Smooth muscle cell (in vitro differentiated cells): ENCODE data around the gene VAV2. TPM values are rescaled to one million over a fixed set of nuclear protein-coding genes. Genes with fewer than 3 reads are reported as not detected.
A peak's percentile ranks its signal among the peaks of the same experiment; 100 is the strongest.

Experiments
- DNase-seq: peaks from one replicate; lab custom pipeline; 2025; ENCODE audit not compliant: unreplicated experiment; lab: John Stamatoyannopoulos, UW
- H2AFZ ChIP-seq: fragments of 200-600 bp; sonication (generic); 2 replicates; pipeline ENCODE4 v1.6.0; 2016; ENCODE audit warnings: antibody characterized with exemption, low read depth, mild to moderate bottlenecking
- H3F3A ChIP-seq: fragments of 200-600 bp; sonication (generic); 2 replicates; pipeline ENCODE4 v1.6.0; 2017; ENCODE audit warnings: antibody characterized with exemption, low read depth
- H3K27ac ChIP-seq: fragments of 200-600 bp; sonication (generic); 2 replicates; pipeline ENCODE4 v1.5.1; 2016; ENCODE audit warnings: low read depth, mild to moderate bottlenecking
- H3K27me3 ChIP-seq: fragments of 200-600 bp; sonication (generic); 2 replicates; pipeline ENCODE4 v1.6.1; 2016; ENCODE audit warnings: low read depth, mild to moderate bottlenecking
- H3K36me3 ChIP-seq: fragments of 200-600 bp; sonication (generic); 2 replicates; pipeline ENCODE4 v1.5.1; 2016; ENCODE audit warnings: low read depth
- H3K4me1 ChIP-seq: fragments of 200-600 bp; sonication (generic); 2 replicates; pipeline ENCODE4 v1.5.1; 2016; ENCODE audit warnings: low read depth
- H3K4me2 ChIP-seq: fragments of 200-600 bp; sonication (generic); 2 replicates; pipeline ENCODE4 v1.6.0; 2016; ENCODE audit warnings: mild to moderate bottlenecking
- H3K4me3 ChIP-seq: fragments of 200-600 bp; sonication (generic); 2 replicates; pipeline ENCODE4 v1.5.1; 2016; ENCODE audit warnings: mild to moderate bottlenecking
- H3K79me2 ChIP-seq: fragments of 200-600 bp; sonication (generic); 2 replicates; pipeline ENCODE4 v1.6.0; 2016; ENCODE audit warnings: low read depth, mild to moderate bottlenecking
- H3K9ac ChIP-seq: fragments of 200-600 bp; sonication (generic); 2 replicates; pipeline ENCODE4 v1.6.0; 2016; ENCODE audit warnings: low read depth
- H3K9me3 ChIP-seq: fragments of 200-600 bp; sonication (generic); replicated peaks from 2 replicates; pipeline ENCODE4 v1.5.1; 2016; ENCODE audit warnings: low read depth
- H4K20me1 ChIP-seq: fragments of 200-600 bp; sonication (generic); 2 replicates; pipeline ENCODE4 v1.6.0; 2016; ENCODE audit warnings: low read depth
- WGBS: methylation state at CpG from one replicate; pipeline ENCODE4 v1.1.7; 2016; ENCODE audit warnings: low lambda C conversion rate; 5-methylcytosine and 5-hydroxymethylcytosine counted together
- polyA plus RNA-seq: library from polyadenylated mRNA; unstranded; fragments of >200 nt; fragmentation: Nextera tagmentation; extraction: Ambion mirVana; gene quantifications from 2 replicates; pipeline ENCODE4 v1.2.1, GENCODE V29; 2016
- total RNA-seq: library from RNA; depleted of rRNA; stranded (reverse); fragments of >200 nt; gene quantifications from 2 replicates; pipeline ENCODE4 v1.2.3, GENCODE V29; 2014
- TF ChIP-seq, protein P1 (sequence below): fragments of 200-600 bp; sonication (generic); IDR thresholded peaks from 2 replicates; pipeline ENCODE4 v1.5.1; 2017; ENCODE audit warnings: borderline replicate concordance, mild to moderate bottlenecking, antibody characterized with exemption; ENCODE audit not compliant: insufficient read depth, poor library complexity, severe bottlenecking

The VAV2 gene
- total and polyA plus RNA-seq, 2 experiments from 2014 or later: 26.2 to 35.3 TPM

DNA sequence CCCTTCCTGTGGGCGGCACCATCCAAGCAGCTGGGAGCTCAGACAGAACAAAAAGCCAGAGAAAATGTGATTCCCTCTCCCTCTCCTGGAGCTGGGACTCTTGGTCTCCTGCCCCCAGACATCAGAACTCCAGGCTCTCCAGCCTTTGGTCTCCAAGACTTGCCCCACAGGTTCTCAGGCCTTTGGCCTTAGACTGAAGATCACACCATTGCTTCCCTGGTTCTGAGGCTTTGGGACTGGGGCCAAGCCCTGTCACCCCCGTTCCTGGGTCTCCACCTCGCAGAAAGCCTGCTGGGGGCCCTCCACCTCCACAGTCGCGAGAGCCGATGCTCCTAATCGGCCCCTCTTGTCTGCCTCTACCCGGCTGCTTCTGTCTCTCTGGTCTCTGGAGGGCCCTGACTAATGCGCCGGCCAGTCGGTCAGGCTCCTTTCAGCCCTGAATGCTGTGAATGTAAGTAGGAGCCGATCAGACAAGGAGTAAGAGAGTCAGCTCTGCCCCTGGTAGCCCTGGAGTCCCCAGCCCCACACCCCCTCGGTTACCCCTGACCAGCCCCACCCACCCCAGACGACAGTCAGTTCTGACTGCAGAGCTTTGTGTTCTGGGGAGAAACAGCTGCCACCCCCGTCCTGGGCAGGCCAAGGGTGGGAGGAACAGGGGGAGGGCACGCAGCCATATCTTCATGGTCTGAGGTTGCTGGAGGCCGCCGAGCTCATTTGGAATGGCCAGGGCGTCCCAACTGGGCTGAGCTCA, 57.5 kb downstream of the VAV2 start:
- Histone ChIP-seq H3K4me1 (peaks cover 5% of the 10 kb centered on the region), H3K9me3 (no peaks in the 10 kb centered on the region), H4K20me1 (peaks cover 93% of the 10 kb centered on the region), H2AFZ (no peak overlapping the region), H3K4me2 (no peak overlapping the region), H3K4me3 (no peak overlapping the region), H3K79me2 (peaks cover 55% of the 10 kb centered on the region), H3K36me3 (no peaks in the 10 kb centered on the region), H3K9ac (no peak overlapping the region), H3K27ac (peak overlapping the region; percentile 83), H3K27me3 (no peaks in the 10 kb centered on the region), H3F3A (no peaks in the 10 kb centered on the region)
- no peak for DNase-seq
- 67% methylated on average over 18 of the region's 19 CpGs for WGBS
- TF ChIP-seq, protein P1, sequence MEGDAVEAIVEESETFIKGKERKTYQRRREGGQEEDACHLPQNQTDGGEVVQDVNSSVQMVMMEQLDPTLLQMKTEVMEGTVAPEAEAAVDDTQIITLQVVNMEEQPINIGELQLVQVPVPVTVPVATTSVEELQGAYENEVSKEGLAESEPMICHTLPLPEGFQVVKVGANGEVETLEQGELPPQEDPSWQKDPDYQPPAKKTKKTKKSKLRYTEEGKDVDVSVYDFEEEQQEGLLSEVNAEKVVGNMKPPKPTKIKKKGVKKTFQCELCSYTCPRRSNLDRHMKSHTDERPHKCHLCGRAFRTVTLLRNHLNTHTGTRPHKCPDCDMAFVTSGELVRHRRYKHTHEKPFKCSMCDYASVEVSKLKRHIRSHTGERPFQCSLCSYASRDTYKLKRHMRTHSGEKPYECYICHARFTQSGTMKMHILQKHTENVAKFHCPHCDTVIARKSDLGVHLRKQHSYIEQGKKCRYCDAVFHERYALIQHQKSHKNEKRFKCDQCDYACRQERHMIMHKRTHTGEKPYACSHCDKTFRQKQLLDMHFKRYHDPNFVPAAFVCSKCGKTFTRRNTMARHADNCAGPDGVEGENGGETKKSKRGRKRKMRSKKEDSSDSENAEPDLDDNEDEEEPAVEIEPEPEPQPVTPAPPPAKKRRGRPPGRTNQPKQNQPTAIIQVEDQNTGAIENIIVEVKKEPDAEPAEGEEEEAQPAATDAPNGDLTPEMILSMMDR: no peak

DNA sequence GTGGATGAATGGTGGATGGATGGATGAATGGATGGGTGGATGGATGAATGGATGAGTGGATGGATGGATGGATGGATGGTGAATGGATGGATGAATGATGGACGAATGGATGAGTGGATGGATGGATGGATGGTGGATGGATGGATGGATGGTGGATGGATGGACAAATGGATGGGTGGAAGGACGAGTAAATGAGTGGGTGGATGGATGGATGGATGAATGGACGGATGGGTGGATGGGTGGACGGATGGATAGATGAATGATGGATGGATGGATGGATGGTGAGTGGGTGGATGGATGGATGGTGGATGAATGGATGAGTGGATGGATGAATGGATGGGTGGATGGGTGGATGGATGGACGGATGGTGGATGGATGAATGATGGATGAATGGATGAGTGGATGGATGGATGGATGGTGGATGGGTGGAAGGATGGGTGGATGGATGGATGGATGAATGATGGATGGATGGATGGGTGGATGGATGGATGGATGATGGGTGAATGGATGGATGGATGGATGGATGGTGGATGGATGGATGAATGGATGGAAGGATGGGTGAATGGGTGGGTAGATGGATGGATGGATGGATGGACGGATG, 58.6 kb downstream of the VAV2 start:
- DNase-seq: no peak
- Histone ChIP-seq H3K4me3 (no peak overlapping the region), H3K79me2 (peaks cover 55% of the 10 kb centered on the region), H3K27me3 (no peaks in the 10 kb centered on the region), H4K20me1 (peaks cover 93% of the 10 kb centered on the region), H3K4me1 (no peaks in the 10 kb centered on the region), H3K9me3 (no peaks in the 10 kb centered on the region), H3K27ac (no peak overlapping the region), H3K36me3 (no peaks in the 10 kb centered on the region), H2AFZ (no peak overlapping the region), H3F3A (no peaks in the 10 kb centered on the region), H3K4me2 (no peak overlapping the region), H3K9ac (no peak overlapping the region)
- WGBS: 80% methylated on average over 6 of the region's 6 CpGs
- TF ChIP-seq, protein P1: no peak

DNA sequence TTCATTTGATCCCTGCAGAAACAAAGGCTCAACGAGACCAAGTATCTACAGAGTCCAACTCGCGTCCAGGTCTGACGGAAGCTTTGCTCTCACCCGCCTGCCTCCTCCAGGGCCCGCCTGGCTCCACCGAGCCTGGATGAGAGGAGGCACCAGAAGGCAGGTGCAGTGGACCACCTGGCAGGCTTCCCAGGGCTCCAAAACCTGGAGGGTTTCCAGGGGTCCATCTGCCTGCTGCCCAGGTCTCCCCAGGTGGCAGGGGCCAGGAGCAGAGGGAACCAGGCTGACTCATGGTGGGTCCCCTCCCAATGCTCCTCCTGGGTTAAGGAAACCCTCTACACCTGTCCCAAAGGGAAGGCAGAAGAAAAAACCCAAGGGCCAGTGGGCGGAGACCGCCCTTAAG, 59.5 kb downstream of the VAV2 start:
- Histone ChIP-seq H3K27ac (no peak overlapping the region), H3K4me3 (no peak overlapping the region), H3K79me2 (peaks cover 61% of the 10 kb centered on the region), H3K9ac (no peak overlapping the region), H3K4me1 (no peaks in the 10 kb centered on the region), H3K36me3 (no peaks in the 10 kb centered on the region), H3K9me3 (no peaks in the 10 kb centered on the region), H2AFZ (no peak overlapping the region), H4K20me1 (peaks cover 93% of the 10 kb centered on the region), H3K4me2 (no peak overlapping the region), H3K27me3 (no peaks in the 10 kb centered on the region), H3F3A (no peaks in the 10 kb centered on the region)
- WGBS: 97% methylated on average over 7 of the region's 9 CpGs
- TF ChIP-seq, protein P1: no peak
- no peak for DNase-seq

DNA sequence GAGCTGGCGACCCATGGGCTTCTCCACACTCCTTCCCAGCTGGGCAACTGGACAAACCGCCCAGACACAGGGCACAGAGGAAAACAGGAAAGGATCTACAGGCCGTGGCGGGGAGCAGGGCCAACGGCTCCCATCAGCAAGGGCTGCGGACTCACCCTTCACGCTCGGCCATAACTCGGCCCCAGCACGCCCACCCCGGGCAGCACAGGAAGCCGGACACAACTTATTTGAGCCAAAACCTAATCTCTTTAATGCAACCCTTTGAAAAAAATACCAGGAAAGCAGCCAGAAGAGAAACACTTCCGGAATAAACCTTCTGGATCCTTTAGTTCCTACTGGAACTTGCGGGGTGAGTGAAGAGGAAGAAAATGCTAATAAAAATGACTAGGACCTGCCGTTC, 59.9 kb downstream of the VAV2 start:
- WGBS: 89% methylated on average over 15 of the region's 15 CpGs
- Histone ChIP-seq H3K9ac (no peak overlapping the region), H3K79me2 (peaks cover 63% of the 10 kb centered on the region)

More for the DNA sequence above, 59.9 kb downstream of the VAV2 start:
- DNase-seq: no peak
- H3F3A ChIP-seq: no peaks in the 10 kb centered on the region
- H3K9me3 ChIP-seq: no peaks in the 10 kb centered on the region
- H3K36me3 ChIP-seq: no peaks in the 10 kb centered on the region
- H3K27me3 ChIP-seq: no peaks in the 10 kb centered on the region
- H2AFZ ChIP-seq: no peak overlapping the region
- no peak overlapping the region for H3K4me3 ChIP-seq
- peaks cover 95% of the 10 kb centered on the region for H4K20me1 ChIP-seq
- H3K4me2 ChIP-seq: no peak overlapping the region
- H3K27ac ChIP-seq: no peak overlapping the region
- H3K4me1 ChIP-seq: no peaks in the 10 kb centered on the region
- TF ChIP-seq, protein P1: no peak
